Right atrium auricular region (tissue), 2 donors: ENCODE results near the gene CHL1. TPM values are rescaled to one million over a fixed set of nuclear protein-coding genes. Genes with fewer than 3 reads are reported as not detected.

Experiments used
- DNase-seq: peaks from one replicate; pipeline ENCODE4 v3.0.0-alpha.2; 2019; ENCODE audit warnings: low spot score
- H3K27ac ChIP-seq, 2 donors: fragments of 200-600 bp; sonication (generic); 1 replicate in 1 of 2; 2 replicates in 1 of 2; pipeline ENCODE4 v1.5.1; 2016 to 2019
- H3K27me3 ChIP-seq, 2 donors: fragments of 200-600 bp; sonication (generic); one replicate each; pipeline versions ENCODE4 v1.5.1 to v1.6.0; 2017 to 2019
- H3K36me3 ChIP-seq: fragments of 200-600 bp; sonication (generic); one replicate; pipeline ENCODE4 v1.5.1; 2016
- H3K4me1 ChIP-seq, 2 donors: fragments of 200-600 bp; sonication (generic); one replicate each; pipeline versions ENCODE4 v1.5.1 to v1.6.0; 2017 to 2019
- H3K4me3 ChIP-seq, 2 donors: fragments of 200-600 bp; sonication (generic); 1 replicate in 1 of 2; 2 replicates in 1 of 2; pipeline ENCODE4 v1.5.1; 2017 to 2019; ENCODE audit warnings: mild to moderate bottlenecking in 1 of 2, moderate library complexity in 1 of 2
- H3K9me3 ChIP-seq, 2 donors: fragments of 200-600 bp; sonication (generic); one replicate each; pipeline ENCODE4 v1.5.1; 2019
- CTCF ChIP-seq, 2 donors: fragments of 200-600 bp; sonication (generic); IDR thresholded peaks; one replicate each; pipeline ENCODE4 v1.5.1; 2019; ENCODE audit warnings: antibody characterized with exemption in 2 of 2
- total RNA-seq, 2 donors: library from RNA; depleted of rRNA; stranded (reverse); fragments of >200 nt; gene quantifications; one replicate each; pipeline ENCODE4 v1.1.0, GENCODE V29; 2016

The CHL1 gene
- total RNA-seq, 2 donors from 2014 or later = 36.7 to 66.4 TPM

- no peak for TF ChIP-seq CTCF (IDR thresholded peaks at IDR 0.05)
- Histone ChIP-seq H3K4me1 (no peaks in the 10 kb centered on the region), H3K27me3 (no peaks in the 10 kb centered on the region), H3K4me3 (no peak overlapping the region), H3K9me3 (no peaks in the 10 kb centered on the region), H3K27ac (no peak overlapping the region), H3K36me3 (no peaks in the 10 kb centered on the region)
- DNase-seq = no peak
These were observed 61.3 kb downstream of the CHL1 start for GRCh38 chr3:257826-258225.

- H3K27ac ChIP-seq = no peak overlapping the region
- DNase-seq = no peak
- no peak overlapping the region for H3K4me3 ChIP-seq
- H3K9me3 ChIP-seq = no peaks in the 10 kb centered on the region
- no peaks in the 10 kb centered on the region for H3K27me3 ChIP-seq
- no peaks in the 10 kb centered on the region for H3K36me3 ChIP-seq
- TF ChIP-seq CTCF (IDR thresholded peaks at IDR 0.05) = no peak
- H3K4me1 ChIP-seq = no peaks in the 10 kb centered on the region
These were observed 64.3 kb downstream of the CHL1 start for GRCh38 chr3:260898-261297.

GRCh38 chr3:263393-263792, 66.8 kb downstream of the CHL1 start:
- Histone ChIP-seq H3K4me1 (no peaks in the 10 kb centered on the region), H3K9me3 (no peaks in the 10 kb centered on the region), H3K36me3 (no peaks in the 10 kb centered on the region), H3K4me3 (no peak overlapping the region), H3K27me3 (no peaks in the 10 kb centered on the region), H3K27ac (no peak overlapping the region)
- DNase-seq = no peak
- TF ChIP-seq CTCF (IDR thresholded peaks at IDR 0.05) = no peak

GRCh38 chr3:264394-265156, 68.0 kb downstream of the CHL1 start:
- Histone ChIP-seq H3K9me3 (no peaks in the 10 kb centered on the region), H3K4me3 (no peak overlapping the region), H3K36me3 (no peaks in the 10 kb centered on the region), H3K4me1 (no peaks in the 10 kb centered on the region), H3K27ac (no peak overlapping the region), H3K27me3 (no peaks in the 10 kb centered on the region)
- DNase-seq = no peak
- no peak for TF ChIP-seq CTCF (IDR thresholded peaks at IDR 0.05)

DNA sequence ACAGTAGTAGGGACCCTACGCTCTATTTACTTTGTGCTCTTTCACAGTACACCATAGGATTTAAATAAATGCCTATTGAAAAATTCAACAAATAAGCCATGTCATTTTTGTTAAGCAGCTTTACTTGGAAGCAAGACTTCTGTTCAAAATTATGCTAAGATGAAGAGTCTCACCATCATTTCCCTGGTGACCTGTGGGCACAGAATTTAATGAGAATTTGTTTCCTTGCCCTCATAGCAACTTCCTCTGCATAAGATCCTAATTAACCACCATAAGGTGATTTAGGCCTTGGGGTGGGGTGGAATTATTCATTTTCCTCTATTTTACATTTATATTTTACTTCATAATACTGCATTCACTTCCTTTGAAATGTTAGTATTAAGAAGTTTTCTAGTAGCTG, 70.5 kb downstream of the CHL1 start:
- no peak for DNase-seq
- TF ChIP-seq CTCF (IDR thresholded peaks at IDR 0.05) = no peak
- H3K36me3 ChIP-seq = no peaks in the 10 kb centered on the region

DNA sequence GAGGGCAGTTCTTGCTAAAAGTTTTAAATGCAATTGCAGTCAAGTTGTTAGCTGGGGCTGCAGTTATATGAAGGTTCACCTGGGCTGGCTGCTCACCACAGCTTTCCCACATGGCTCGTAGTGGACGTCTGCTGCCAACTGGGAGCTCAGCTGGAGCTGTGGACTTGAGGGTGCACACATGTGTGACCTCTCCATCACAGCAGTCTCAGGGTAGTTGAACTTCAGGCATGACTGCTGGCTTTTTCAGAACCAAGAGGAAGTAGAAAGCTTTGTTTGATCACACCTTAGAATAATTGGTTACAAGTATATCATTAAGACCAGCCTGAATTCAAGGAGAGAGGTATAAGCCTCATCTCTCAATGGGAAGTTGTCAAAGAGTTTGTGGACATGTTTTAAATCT, 74.1 kb downstream of the CHL1 start:
- no peak overlapping the region for H3K4me3 ChIP-seq
- no peaks in the 10 kb centered on the region for H3K36me3 ChIP-seq
- no peak overlapping the region for H3K27ac ChIP-seq
- no peaks in the 10 kb centered on the region for H3K4me1 ChIP-seq
- TF ChIP-seq CTCF (IDR thresholded peaks at IDR 0.05) = no peak
- H3K9me3 ChIP-seq = no peaks in the 10 kb centered on the region
- no peak for DNase-seq
- no peaks in the 10 kb centered on the region for H3K27me3 ChIP-seq

More for the DNA sequence above, 70.5 kb downstream of the CHL1 start:
- no peaks in the 10 kb centered on the region for H3K4me1 ChIP-seq
- H3K4me3 ChIP-seq = no peak overlapping the region
- H3K27ac ChIP-seq = no peak overlapping the region
- H3K27me3 ChIP-seq = no peaks in the 10 kb centered on the region
- H3K9me3 ChIP-seq = no peaks in the 10 kb centered on the region
